Kidney epithelial cell (primary cell): ENCODE data around the gene PACS1. TPM values are rescaled to one million over a fixed set of nuclear protein-coding genes. Genes with fewer than 3 reads are reported as not detected.
"Not testable (repeated sequence)": the region's sequence is repeated elsewhere in the genome, so short reads cannot be mapped to it uniquely, and the experiment has no call there.

Experiments used
- DNase-seq: peaks from one replicate; pipeline ENCODE4 v3.0.0-alpha.2; 2010; ENCODE audit warnings: low read depth
- H3K27me3 ChIP-seq: 2 replicates; pipeline ENCODE4 v1.6.0; 2011; ENCODE audit warnings: low read length; ENCODE audit not compliant: control insufficient read depth, insufficient read depth
- H3K36me3 ChIP-seq: 2 replicates; pipeline ENCODE4 v1.5.1; 2011; ENCODE audit warnings: low read length; ENCODE audit not compliant: control insufficient read depth, insufficient read depth
- H3K4me3 ChIP-seq: 2 replicates; pipeline ENCODE4 v1.5.1; 2011; ENCODE audit warnings: low read depth, mild to moderate bottlenecking, control low read depth, low read length
- CTCF ChIP-seq: IDR thresholded peaks from 2 replicates; pipeline ENCODE4 v1.5.1; 2011; ENCODE audit warnings: mild to moderate bottlenecking, moderate library complexity, low read length, control low read depth, inconsistent platforms; ENCODE audit not compliant: insufficient read depth, poor library complexity, severe bottlenecking
- total RNA-seq: library from RNA; depleted of rRNA; stranded (reverse); fragments of >200 nt; gene quantifications from 2 replicates; pipeline ENCODE4 v1.2.3, GENCODE V29; 2015

The PACS1 gene
- total RNA-seq, 1 donor from 2014 or later, result 29.4 TPM

DNA sequence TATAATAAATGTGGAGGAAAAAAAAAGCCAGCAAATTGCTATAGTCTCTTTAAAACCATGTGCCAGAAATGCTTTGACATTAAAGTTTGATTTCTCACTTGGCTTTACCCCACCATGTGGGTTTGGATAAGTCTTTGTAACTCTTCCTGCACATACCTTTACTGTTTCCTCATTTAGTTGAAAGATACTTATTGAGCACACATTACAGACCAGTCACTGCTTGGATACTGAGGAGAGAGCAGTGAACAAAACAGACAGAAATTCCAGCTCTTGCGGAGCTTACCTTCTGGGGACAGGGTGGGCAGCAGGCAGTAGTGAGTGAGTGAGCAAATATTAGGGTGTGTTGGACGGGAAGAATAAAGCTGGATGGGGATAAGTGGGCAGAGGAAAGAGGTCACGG lies 13.7 kb downstream of the PACS1 start:
- H3K36me3 ChIP-seq, result no peaks in the 10 kb centered on the region
- H3K27me3 ChIP-seq, result no peaks in the 10 kb centered on the region
- no peak overlapping the region for H3K4me3 ChIP-seq
- DNase-seq, result no peak
- TF ChIP-seq CTCF, result no peak

- no peak for DNase-seq
These were observed 14.9 kb downstream of the PACS1 start for GRCh38 chr11:66084821-66085475.

GRCh38 chr11:66087148-66087908 lies 17.3 kb downstream of the PACS1 start:
- DNase-seq, result no peak
- Histone ChIP-seq H3K27me3 (no peaks in the 10 kb centered on the region), H3K36me3 (no peaks in the 10 kb centered on the region), H3K4me3 (no peak overlapping the region)
- TF ChIP-seq CTCF, result no peak

More at GRCh38 chr11:66084821-66085475, 14.9 kb downstream of the PACS1 start:
- H3K27me3 ChIP-seq, result no peaks in the 10 kb centered on the region
- TF ChIP-seq CTCF, result no peak
- H3K36me3 ChIP-seq, result no peaks in the 10 kb centered on the region
- H3K4me3 ChIP-seq, result no peak overlapping the region

- Histone ChIP-seq H3K4me3 (no peak overlapping the region), H3K27me3 (no peaks in the 10 kb centered on the region), H3K36me3 (no peaks in the 10 kb centered on the region)
- TF ChIP-seq CTCF, result no peak
- DNase-seq, result no peak
These were observed 19.0 kb downstream of the PACS1 start for GRCh38 chr11:66089067-66089466.

DNA sequence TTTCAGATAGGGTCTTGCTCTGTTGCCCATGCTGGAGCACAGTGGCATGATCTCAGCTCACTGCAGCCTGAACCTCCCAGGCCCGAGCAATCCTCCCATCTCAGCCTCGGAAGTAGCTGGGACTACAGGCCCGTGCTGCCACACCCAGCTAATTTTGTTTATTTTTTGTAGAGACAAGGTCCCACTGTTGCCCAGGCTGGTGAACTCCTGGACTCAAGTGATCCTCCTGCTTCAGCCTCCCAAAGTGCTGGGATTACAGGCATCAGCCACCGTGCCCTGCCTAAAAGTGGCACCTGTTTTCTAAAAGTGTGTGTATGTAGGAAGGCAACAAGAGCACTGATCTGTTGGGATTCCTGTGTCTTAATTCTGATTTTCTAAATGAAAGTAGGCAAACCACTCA lies 20.2 kb downstream of the PACS1 start:
- no peak for TF ChIP-seq CTCF
- Histone ChIP-seq H3K36me3 (no peaks in the 10 kb centered on the region), H3K4me3 (no peak overlapping the region), H3K27me3 (no peaks in the 10 kb centered on the region)
- DNase-seq, result no peak

DNA sequence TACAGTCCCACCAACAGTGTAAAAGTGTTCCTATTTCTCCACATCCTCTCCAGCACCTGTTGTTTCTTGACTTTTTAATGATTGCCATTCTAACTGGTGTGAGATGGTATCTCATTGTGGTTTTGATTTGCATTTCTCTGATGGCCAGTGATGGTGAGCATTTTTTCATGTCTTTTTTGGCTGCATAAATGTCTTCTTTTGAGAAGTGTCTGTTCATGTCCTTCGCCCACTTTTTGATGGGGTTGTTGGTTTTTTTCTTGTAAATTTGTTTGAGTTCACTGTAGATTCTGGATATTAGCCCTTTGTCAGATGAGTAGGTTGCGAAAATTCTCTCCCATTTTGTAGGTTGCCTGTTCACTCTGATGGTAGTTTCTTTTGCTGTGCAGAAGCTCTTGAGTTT lies 22.1 kb downstream of the PACS1 start:
- H3K27me3 ChIP-seq, H3K4me3 ChIP-seq, H3K36me3 ChIP-seq, DNase-seq: not testable (repeated sequence)

DNA sequence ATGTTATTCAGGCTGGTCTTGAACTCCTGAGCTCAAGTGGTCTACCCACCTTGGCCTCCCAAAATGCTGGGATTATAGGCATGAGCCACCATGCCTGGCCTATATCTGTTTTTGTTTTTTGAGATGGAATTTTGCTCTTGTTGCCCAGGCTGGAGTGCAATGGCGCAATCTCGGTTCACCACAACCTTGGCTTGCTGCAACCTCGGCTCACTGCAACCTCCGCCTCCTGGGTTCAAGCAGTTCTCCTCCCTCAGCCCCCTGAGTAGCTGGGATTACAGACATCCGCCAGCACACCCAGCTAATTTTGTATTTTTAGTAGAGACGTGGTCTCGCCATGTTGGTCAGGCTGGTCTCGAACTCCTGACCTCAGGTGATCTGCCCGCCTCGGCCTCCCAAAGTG lies 29.7 kb downstream of the PACS1 start:
- H3K27me3 ChIP-seq, H3K36me3 ChIP-seq, DNase-seq, H3K4me3 ChIP-seq: not testable (repeated sequence)
